Stomach (tissue), 4 donors: ENCODE results near the gene WFS1.

Experiments used
- EP300 ChIP-seq: sonication (generic); formaldehyde crosslinking; IDR thresholded peaks from one replicate; pipeline ENCODE4 v1.6.1; 2017; ENCODE audit warnings: antibody characterized with exemption
- POLR2A ChIP-seq, 4 donors: fragments of 450-650 bp; IDR thresholded peaks; one replicate each; pipeline ENCODE4 v1.6.1; 2016; ENCODE audit warnings: antibody characterized with exemption in 4 of 4, control low read depth in 2 of 4, mild to moderate bottlenecking in 1 of 4, moderate library complexity in 1 of 4
- TF ChIP-seq, protein P1 (sequence below), 7 experiments: fragments of 450-650 bp in 4 of 7; fragments of 200-600 bp in 3 of 7; sonication (generic) in 3 of 7; IDR thresholded peaks; one replicate each; pipeline ENCODE4 v1.5.1; 2016 to 2019; ENCODE audit warnings: antibody characterized with exemption in 7 of 7, control low read depth in 2 of 7, mild to moderate bottlenecking in 1 of 7

DNA sequence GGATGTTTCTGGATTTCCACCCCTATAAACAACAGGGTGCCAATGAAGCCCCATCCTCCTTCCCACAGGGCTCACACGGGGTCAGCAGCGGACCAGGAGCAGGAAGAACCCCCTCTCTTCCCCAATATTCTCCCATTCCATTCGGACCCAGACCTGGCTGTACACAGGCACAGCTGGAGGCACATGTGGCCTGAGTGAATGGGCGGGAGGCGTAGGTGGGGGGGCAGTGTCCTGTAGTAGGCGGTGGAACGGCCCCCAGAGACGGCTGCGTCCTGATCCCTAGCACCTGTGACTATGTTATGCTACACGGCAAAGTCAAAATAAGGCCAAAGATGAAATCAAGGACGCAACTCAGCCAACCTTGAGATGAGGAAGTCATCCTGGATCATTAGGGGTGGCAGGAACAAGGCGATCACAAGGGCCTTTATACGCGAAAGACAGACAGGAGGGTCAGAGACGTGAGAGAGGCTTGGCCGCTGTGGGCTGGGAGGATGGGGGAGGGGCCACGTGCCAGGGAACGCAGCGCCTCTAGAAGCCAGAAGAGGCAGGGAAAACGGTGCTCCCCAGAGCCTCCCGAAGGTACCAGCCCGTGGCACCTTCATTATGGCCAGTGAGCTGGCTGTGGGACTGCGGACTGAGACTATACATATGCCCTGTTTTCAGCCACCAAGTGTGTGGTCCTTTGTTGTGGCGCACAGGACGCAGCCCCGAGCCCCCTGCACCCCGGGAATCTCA lies 75.6 kb downstream of the WFS1 start:
- TF ChIP-seq POLR2A (IDR thresholded peaks at IDR 0.05) (no peak), EP300 (no peak)
- TF ChIP-seq, protein P1, sequence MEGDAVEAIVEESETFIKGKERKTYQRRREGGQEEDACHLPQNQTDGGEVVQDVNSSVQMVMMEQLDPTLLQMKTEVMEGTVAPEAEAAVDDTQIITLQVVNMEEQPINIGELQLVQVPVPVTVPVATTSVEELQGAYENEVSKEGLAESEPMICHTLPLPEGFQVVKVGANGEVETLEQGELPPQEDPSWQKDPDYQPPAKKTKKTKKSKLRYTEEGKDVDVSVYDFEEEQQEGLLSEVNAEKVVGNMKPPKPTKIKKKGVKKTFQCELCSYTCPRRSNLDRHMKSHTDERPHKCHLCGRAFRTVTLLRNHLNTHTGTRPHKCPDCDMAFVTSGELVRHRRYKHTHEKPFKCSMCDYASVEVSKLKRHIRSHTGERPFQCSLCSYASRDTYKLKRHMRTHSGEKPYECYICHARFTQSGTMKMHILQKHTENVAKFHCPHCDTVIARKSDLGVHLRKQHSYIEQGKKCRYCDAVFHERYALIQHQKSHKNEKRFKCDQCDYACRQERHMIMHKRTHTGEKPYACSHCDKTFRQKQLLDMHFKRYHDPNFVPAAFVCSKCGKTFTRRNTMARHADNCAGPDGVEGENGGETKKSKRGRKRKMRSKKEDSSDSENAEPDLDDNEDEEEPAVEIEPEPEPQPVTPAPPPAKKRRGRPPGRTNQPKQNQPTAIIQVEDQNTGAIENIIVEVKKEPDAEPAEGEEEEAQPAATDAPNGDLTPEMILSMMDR (IDR thresholded peaks at IDR 0.05): no peak
